ENCODE results near the gene MED7.
A peak's percentile ranks its signal among the peaks of the same experiment; 100 is the strongest.

MED7 gene

DNA sequence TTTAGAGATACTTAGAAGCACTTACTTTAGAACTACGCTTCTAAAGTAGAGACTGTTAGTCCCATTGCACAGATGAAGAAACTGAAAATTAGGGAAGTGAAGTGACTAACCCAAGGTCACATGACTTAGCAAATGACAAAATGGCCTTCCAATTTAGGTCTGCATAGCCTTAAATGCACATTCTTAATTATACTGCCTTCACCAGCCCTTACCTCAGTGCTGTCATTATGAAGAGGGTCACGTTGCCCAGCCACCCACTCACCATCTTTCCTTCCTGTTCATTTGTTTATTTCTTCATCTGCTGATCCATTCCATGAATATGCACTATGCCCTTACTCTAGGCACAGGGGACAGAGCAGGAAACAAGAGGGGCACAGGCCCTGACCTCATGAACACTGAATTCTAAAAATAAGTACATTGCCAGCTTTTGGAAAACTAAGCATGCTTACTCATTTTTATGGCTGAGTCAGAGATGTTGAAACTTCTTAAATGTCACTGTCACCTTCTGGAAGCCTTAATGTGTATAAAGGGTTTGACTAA is 42.5 kb downstream of the MED7 start:
- peak; percentile 81 for DNase-seq

DNA sequence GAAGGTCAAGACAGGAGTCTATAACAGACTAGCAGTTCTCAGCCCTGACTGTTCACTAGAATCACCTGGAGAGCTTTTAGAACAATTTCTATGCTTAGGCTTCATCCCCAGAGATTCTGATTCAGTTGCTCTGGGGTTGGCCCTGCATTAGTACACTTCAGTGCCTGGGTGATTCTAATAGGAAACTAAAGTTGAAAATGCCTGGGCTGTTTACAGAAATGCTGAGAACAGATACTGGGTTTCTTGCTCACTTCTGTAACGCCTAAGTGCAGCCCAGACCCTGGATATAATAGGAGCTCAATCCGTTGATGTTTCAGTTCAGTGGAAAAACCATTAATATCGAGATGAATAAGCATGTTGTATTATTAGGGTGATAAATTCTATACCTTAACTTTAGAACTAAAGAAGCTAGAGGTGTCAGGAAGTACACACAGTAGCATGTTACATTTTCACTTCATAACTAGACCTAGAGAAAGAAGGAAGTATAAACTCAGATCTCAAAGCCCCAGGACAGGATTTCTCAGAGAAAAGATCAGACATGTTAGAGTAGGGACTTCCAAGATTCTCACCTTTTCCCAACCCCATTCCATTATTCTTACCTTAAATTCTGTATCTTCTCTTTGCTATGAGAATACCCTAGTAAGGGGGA is 54.2 kb downstream of the MED7 start:
- DNase-seq: no peak

Data from activated CD4-positive, alpha-beta T cell treated with anti-CD3 and anti-CD28 coated beads, Interleukin-10, Interleukin-2, amounts not matched to agents 100 ng/mL and 50 ng/mL, durations not matched to agents 16 hours and 8 hours (primary cell).